WTC11 (cell line): Measurements from ENCODE around the gene GEMIN5. TPM values are rescaled to one million over a fixed set of nuclear protein-coding genes. Genes with fewer than 3 reads are reported as not detected.

ENCODE experiments used
- ATAC-seq: fragments of 200-7000 bp; cut with Tn5 transposase; 2 replicates; pipeline ENCODE4 v1.10.0; 2021; ENCODE audit warnings: mild to moderate bottlenecking, moderate library complexity
- CTCF ChIA-PET: fragments of 300-600 bp; sonication (Branson Sonifier 250); formaldehyde crosslinking; loops from one replicate; lab custom pipeline; 2021; ENCODE audit warnings: antibody characterized with exemption; lab: Charles Lee
- POLR2A ChIA-PET: fragments of 350-600 bp; sonication (Branson Sonifier 250); formaldehyde crosslinking; loops from one replicate; lab custom pipeline; 2021; ENCODE audit warnings: antibody characterized with exemption; lab: Charles Lee
- DNase-seq: peaks from one replicate; pipeline ENCODE4 v3.0.0; 2021; ENCODE audit warnings: low spot score
- H3K27ac Mint-ChIP-seq: 2 replicates; pipeline ENCODE4 v1.8.0; 2021; ENCODE audit warnings: mixed read lengths
- H3K27me3 Mint-ChIP-seq: 2 replicates; pipeline ENCODE4 v1.8.0; 2021; ENCODE audit warnings: low read depth, mild to moderate bottlenecking, moderate library complexity, mixed read lengths
- H3K36me3 Mint-ChIP-seq: 2 replicates; pipeline ENCODE4 v1.8.0; 2021; ENCODE audit warnings: mixed read lengths
- H3K4me1 Mint-ChIP-seq: 2 replicates; pipeline ENCODE4 v1.8.0; 2022; ENCODE audit warnings: mixed read lengths
- H3K4me3 Mint-ChIP-seq: 2 replicates; pipeline ENCODE4 v1.8.0; 2021; ENCODE audit warnings: mild to moderate bottlenecking, moderate library complexity, mixed read lengths
- H3K9me3 Mint-ChIP-seq: 2 replicates; pipeline ENCODE4 v1.8.0; 2021; ENCODE audit warnings: mixed read lengths
- ATF3 ChIP-seq: sonication (generic); formaldehyde crosslinking; conservative IDR thresholded peaks from 2 replicates; pipeline ENCODE4 v1.8.1; 2022; ENCODE audit warnings: mild to moderate bottlenecking, missing genetic modification reagents
- CBFB ChIP-seq: sonication (generic); formaldehyde crosslinking; IDR thresholded peaks from 2 replicates; pipeline ENCODE4 v1.8.1; 2022; ENCODE audit warnings: mild to moderate bottlenecking, low read depth, missing genetic modification reagents
- ERG ChIP-seq: fragments of 250-450 bp; sonication (Bioruptor Pico); IDR thresholded peaks from 2 replicates; pipeline ENCODE4 v1.8.0; 2021; ENCODE audit warnings: mild to moderate bottlenecking
- ESRRA ChIP-seq: sonication (generic); formaldehyde crosslinking; IDR thresholded peaks from 2 replicates; pipeline ENCODE4 v1.8.1; 2022; ENCODE audit warnings: mild to moderate bottlenecking, missing genetic modification reagents, borderline replicate concordance
- ETV6 ChIP-seq: sonication (generic); formaldehyde crosslinking; IDR thresholded peaks from 2 replicates; pipeline ENCODE4 v1.8.1; 2022; ENCODE audit warnings: mild to moderate bottlenecking, missing genetic modification reagents
- GRHL2 ChIP-seq: fragments of 250-450 bp; sonication (Bioruptor Pico); IDR thresholded peaks from 2 replicates; pipeline ENCODE4 v1.8.0; 2022; ENCODE audit warnings: mild to moderate bottlenecking, moderate library complexity; ENCODE audit not compliant: insufficient replicate concordance, severe bottlenecking
- HMGXB4 ChIP-seq: sonication (generic); formaldehyde crosslinking; IDR thresholded peaks from 2 replicates; pipeline ENCODE4 v1.8.1; 2023; ENCODE audit warnings: mild to moderate bottlenecking, moderate library complexity, missing genetic modification reagents
- IRF2 ChIP-seq: sonication (generic); formaldehyde crosslinking; IDR thresholded peaks from 2 replicates; pipeline ENCODE4 v1.8.0; 2022; ENCODE audit warnings: low read depth, missing genetic modification reagents, borderline replicate concordance
- KAT7 ChIP-seq: sonication (generic); formaldehyde crosslinking; IDR thresholded peaks from 2 replicates; pipeline ENCODE4 v1.8.1; 2023; ENCODE audit warnings: missing genetic modification reagents, mild to moderate bottlenecking, borderline replicate concordance
- MAX ChIP-seq: sonication (generic); formaldehyde crosslinking; IDR thresholded peaks from 2 replicates; pipeline ENCODE4 v1.8.0; 2022; ENCODE audit warnings: mild to moderate bottlenecking, missing genetic modification reagents
- NFATC4 ChIP-seq: fragments of 250-450 bp; sonication (Bioruptor Pico); IDR thresholded peaks from 2 replicates; pipeline ENCODE4 v1.9.0; 2021; ENCODE audit warnings: mild to moderate bottlenecking
- OVOL2 ChIP-seq: fragments of 250-450 bp; sonication (Bioruptor Pico); IDR thresholded peaks from 2 replicates; pipeline ENCODE4 v1.9.0; 2021; ENCODE audit warnings: mild to moderate bottlenecking, borderline replicate concordance
- ZMAT4 ChIP-seq: fragments of 250-450 bp; sonication (Bioruptor Pico); IDR thresholded peaks from 2 replicates; pipeline ENCODE4 v1.9.0; 2021; ENCODE audit warnings: mild to moderate bottlenecking
- ZNF138 ChIP-seq: sonication (generic); formaldehyde crosslinking; conservative IDR thresholded peaks from 2 replicates; pipeline ENCODE4 v1.8.1; 2022; ENCODE audit warnings: mild to moderate bottlenecking, moderate library complexity, missing genetic modification reagents
- ZNF317 ChIP-seq: sonication (generic); formaldehyde crosslinking; IDR thresholded peaks from 2 replicates; pipeline ENCODE4 v1.8.1; 2023; ENCODE audit warnings: low read depth, mild to moderate bottlenecking, moderate library complexity, missing genetic modification reagents, borderline replicate concordance
- ZNF396 ChIP-seq: fragments of 250-450 bp; sonication (Bioruptor Pico); IDR thresholded peaks from 2 replicates; pipeline ENCODE4 v1.8.0; 2021; ENCODE audit warnings: mild to moderate bottlenecking, moderate library complexity, borderline replicate concordance
- total RNA-seq: library from RNA; stranded (reverse); gene quantifications from 3 replicates; pipeline ENCODE4 v1.2.3, GENCODE V29; 2021
- TF ChIP-seq, protein P1 (sequence below): sonication (generic); formaldehyde crosslinking; IDR thresholded peaks from 2 replicates; pipeline ENCODE4 v1.8.1; 2023; ENCODE audit warnings: mild to moderate bottlenecking, missing genetic modification reagents, moderate library complexity

The GEMIN5 gene
- total RNA-seq, 1 experiment from 2014 or later, result 34.8 TPM

DNA sequence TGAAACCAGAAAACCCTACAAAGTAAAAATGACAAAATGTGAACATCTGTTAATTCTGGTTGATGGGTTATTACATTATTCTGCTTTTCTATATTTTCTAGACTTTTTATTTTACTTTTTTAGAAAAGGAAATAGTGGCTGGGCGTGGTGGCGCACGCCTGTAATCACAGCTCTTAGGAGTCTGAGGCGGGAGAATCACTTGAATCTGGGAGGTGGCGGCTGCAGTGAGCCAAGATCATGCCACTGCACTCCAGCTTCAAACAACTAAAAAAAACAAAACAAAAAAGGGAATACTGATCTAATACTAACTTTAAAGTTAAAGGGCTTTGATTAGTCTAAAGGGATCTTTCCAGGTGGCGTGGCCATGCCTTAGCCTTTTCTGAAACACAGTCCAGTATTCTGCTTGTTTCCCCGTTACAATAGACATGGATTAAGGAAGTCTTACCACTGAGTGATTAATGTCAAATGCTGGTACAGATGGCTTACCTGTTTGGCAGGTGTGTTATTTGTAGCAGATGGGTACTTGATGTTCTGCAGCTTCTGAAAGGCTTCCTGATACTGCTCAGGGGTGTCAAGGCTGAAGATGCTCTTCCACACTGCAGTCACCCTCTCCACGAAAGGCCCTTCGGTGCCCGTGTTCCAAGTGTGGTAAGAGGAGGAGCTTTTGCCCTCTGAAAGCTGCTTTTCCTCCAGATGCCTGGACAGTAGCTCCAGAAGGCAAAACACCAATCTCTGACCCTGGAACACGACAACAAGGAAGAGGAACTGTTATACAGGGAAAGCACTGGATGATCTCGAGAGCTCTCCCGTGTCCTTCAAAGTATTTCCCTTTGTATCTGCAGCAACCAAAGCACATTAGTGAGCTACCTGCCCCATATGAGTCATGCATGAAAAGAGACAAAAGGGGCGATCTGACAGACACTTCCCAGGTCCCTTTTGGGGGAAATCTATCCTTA lies 42.1 kb downstream of the GEMIN5 start:
- POLR2A ChIA-PET, result no interaction called here
- Mint-ChIP-seq H3K4me1 (no peaks in the 10 kb centered on the region), H3K4me3 (no peak overlapping the region), H3K36me3 (peaks cover 84% of the 10 kb centered on the region), H3K27me3 (no peaks in the 10 kb centered on the region), H3K27ac (no peak overlapping the region), H3K9me3 (no peaks in the 10 kb centered on the region)
- DNase-seq (no peak), ATAC-seq (no peak)
- CTCF ChIA-PET, result interaction anchor here (0.6 to 0.7 kb wide), 2 partner anchors 14 to 24 kb away, joined by 3 read pairs; no protein-coding TSS in a partner anchor
- TF ChIP-seq ZNF317 (CRISPR knock-in tag) (no peak), IRF2 (CRISPR knock-in tag) (no peak), ZNF138 (CRISPR knock-in tag) (no peak), ERG (CRISPR knock-in tag) (no peak)

- H3K9me3 Mint-ChIP-seq, result no peaks in the 10 kb centered on the region
- no peak overlapping the region for H3K27ac Mint-ChIP-seq
- POLR2A ChIA-PET, result interaction anchor here (0.6 kb wide), 1 partner anchor 1470 kb away, joined by 4 read pairs; no protein-coding TSS in a partner anchor
- CTCF ChIA-PET, result no interaction called here
- no peak for ATAC-seq
- no peak for DNase-seq
- TF ChIP-seq KAT7 (CRISPR knock-in tag), result no peak
- no peak for TF ChIP-seq ZNF396 (CRISPR knock-in tag)
- TF ChIP-seq CBFB (CRISPR knock-in tag), result no peak
- TF ChIP-seq, protein P1, sequence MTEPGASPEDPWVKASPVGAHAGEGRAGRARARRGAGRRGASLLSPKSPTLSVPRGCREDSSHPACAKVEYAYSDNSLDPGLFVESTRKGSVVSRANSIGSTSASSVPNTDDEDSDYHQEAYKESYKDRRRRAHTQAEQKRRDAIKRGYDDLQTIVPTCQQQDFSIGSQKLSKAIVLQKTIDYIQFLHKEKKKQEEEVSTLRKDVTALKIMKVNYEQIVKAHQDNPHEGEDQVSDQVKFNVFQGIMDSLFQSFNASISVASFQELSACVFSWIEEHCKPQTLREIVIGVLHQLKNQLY (CRISPR knock-in tag), result no peak
- no peak for TF ChIP-seq MAX (CRISPR knock-in tag)
- TF ChIP-seq ETV6 (CRISPR knock-in tag), result no peak
- no peak for TF ChIP-seq ATF3 (CRISPR knock-in tag)
- TF ChIP-seq ESRRA (CRISPR knock-in tag), result no peak
- no peak for TF ChIP-seq HMGXB4 (CRISPR knock-in tag)
- TF ChIP-seq OVOL2 (CRISPR knock-in tag), result no peak
- TF ChIP-seq GRHL2 (CRISPR knock-in tag), result no peak
- no peak for TF ChIP-seq NFATC4 (CRISPR knock-in tag)
- TF ChIP-seq ZMAT4 (CRISPR knock-in tag), result no peak
- H3K27me3 Mint-ChIP-seq, result no peaks in the 10 kb centered on the region
- peaks cover 77% of the 10 kb centered on the region for H3K36me3 Mint-ChIP-seq
- no peaks in the 10 kb centered on the region for H3K4me1 Mint-ChIP-seq
- no peak overlapping the region for H3K4me3 Mint-ChIP-seq
Measured at GRCh38 chr5:154893381-154893780, 44.6 kb downstream of the GEMIN5 start.
